Coronary artery (tissue), 2 donors: ENCODE data around the gene LHPP.
A peak's percentile ranks its signal among the peaks of the same experiment; 100 is the strongest.

Experiments
- DNase-seq: peaks from one replicate; pipeline ENCODE4 v3.0.0-alpha.2; 2017; ENCODE audit warnings: low spot score
- H3K27ac ChIP-seq, 2 donors: fragments of 200-600 bp; sonication (generic); one replicate each; pipeline ENCODE4 v1.5.1; 2016 to 2019
- H3K4me3 ChIP-seq: fragments of 200-600 bp; sonication (generic); 2 replicates; pipeline ENCODE4 v1.5.1; 2016; ENCODE audit warnings: mild to moderate bottlenecking, moderate library complexity
- CTCF ChIP-seq: fragments of 200-600 bp; sonication (generic); IDR thresholded peaks from one replicate; pipeline ENCODE4 v1.5.1; 2019; ENCODE audit warnings: antibody characterized with exemption

Gene LHPP

DNA sequence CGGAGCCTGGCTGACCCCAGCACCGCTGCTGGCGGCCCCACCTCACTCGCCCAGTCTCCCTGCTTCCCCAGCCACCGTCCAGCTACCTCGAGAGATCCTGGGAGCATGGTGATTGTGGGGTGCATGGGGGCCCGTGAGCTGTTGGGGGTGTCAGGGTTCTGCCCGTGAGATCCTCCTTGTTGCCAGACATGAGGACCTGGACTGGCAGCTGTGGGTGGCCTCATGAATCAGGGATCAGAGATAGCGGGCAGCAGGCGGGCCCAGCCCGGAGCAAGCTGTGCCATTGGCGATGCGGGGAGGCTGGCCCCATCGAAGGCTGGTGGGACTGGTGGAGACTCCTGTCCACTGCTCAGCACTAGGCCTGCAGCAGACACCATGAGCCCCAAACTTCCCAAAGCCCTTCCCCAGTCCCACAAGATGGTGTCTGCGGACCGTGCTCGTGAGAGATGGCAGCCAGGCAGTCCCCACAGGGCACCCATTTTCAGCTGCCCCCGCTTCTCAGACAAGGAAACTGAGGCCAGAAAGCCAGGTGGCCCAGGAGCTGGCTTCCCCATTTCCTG lies 75.6 kb downstream of the LHPP start:
- Histone ChIP-seq H3K27ac (no peak overlapping the region), H3K4me3 (no peak overlapping the region)
- no peak for DNase-seq
- TF ChIP-seq CTCF: no peak

- Histone ChIP-seq H3K4me3 (no peak overlapping the region), H3K27ac (no peak overlapping the region)
- DNase-seq: no peak
- TF ChIP-seq CTCF: no peak
These were observed 76.3 kb downstream of the LHPP start for GRCh38 chr10:124537891-124538290.

- H3K27ac ChIP-seq: no peak overlapping the region
- DNase-seq: no peak
- no peak for TF ChIP-seq CTCF
These were observed 77.1 kb downstream of the LHPP start for GRCh38 chr10:124538706-124539105.

DNA sequence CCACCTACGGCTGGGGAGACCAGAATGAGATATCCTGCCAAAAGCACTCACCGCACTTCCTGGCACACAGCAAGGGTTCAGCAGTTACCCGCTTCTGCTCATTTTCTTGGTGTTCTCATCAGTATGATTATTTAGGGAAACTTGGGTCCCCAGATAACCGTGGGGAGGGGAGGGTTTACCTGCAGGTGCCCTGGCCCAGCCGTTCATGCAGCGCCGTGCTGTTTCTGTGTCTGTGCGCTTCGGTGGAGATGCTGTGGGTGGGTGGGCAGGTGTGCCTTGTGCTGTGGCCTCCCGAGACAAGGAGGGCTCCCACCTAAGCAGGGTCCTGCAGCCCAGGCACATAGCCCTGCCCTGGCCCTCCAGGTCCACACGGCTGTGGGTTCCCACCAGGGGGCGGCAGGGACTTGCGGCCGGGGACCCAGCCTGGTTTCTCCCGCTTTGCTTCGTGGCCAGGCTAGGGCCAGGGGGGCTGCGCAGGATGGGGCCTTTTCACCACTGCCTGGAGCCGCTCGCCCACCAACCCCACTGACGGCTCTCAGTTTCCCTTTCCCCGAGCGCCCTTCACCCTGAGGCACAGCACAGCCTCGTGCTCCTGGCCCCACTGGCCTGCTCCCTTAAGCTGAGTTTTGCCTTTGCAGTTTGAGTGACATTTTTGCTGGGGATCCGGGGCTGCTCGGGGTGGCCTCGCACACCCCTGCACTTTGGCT lies 78.5 kb downstream of the LHPP start:
- TF ChIP-seq CTCF: peak; percentile 91
- Histone ChIP-seq H3K4me3 (peak overlapping the region; percentile 48), H3K27ac (no peak overlapping the region)
- no peak for DNase-seq

More at GRCh38 chr10:124538706-124539105, 77.1 kb downstream of the LHPP start:
- H3K4me3 ChIP-seq: no peak overlapping the region

DNA sequence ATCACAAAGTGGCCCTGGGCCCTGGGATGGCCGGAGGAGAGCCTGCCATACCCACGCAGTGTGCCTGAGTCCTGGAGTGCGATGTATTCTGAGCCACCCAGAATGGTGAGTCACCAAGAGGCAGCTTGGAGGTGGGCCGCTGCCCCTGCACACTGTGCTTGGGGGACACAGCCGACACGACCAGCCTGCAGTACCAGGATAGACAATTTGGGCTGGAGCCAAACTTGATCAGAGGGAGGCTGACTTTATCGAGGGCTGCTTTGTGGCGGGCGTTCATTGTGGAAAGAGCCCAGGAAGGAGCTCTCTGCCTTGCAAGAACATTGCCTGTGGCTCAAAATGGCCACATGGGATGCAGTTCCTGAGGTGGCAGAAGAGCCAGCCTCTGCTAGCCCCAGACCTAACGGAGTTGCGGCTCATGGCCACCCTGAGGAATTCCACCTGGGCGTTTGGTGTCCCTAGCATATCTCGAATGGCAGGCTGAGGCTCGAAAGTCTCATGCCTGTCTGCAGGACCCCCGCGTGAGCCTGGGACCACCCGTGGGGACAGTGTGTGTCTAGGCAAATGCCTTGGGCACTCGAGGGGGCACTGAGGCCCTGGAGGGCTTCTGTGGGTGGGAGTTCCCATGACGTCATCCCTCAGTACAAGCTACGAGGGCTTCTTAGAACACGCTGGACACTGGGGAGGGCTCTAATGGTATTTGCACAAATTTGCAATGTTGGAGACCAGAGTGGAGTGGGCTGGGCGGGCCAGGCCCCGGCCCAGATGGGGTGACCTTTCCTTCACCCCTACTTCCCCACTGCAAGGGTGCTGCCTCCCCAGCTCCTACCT lies 79.7 kb downstream of the LHPP start:
- no peak overlapping the region for H3K4me3 ChIP-seq
- no peak for DNase-seq
- no peak overlapping the region for H3K27ac ChIP-seq
- no peak for TF ChIP-seq CTCF

DNA sequence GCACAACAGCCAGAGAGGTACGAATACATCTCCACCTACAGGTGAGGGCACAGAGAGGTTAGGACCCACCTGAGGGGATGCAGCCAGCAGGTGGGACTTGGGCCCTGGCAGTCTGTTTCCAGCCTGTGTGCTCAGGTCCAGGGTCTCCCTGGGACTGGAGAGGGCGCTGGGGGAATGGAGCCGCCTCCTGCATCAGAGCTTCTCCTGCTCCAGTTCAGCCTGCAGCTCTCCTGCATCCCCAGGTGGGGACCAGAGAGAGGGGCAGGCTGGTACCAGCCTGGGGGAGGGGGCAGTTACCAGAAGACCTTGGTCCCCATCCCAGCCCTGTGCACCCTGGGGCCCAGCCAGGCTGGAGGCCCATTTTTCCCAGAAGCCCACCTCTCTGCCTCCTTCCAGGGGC lies 80.7 kb downstream of the LHPP start:
- DNase-seq: no peak
- Histone ChIP-seq H3K27ac (no peak overlapping the region), H3K4me3 (no peak overlapping the region)
- no peak for TF ChIP-seq CTCF
